OCI-LY1 (cell line): ENCODE results near the gene PFKFB2.

Experiments
- CTCF ChIP-seq: fragments of 200-600 bp; sonication (generic), shearing (Covaris generic); IDR thresholded peaks from 2 replicates; pipeline ENCODE4 v1.5.1; 2017; ENCODE audit warnings: mild to moderate bottlenecking, antibody characterized with exemption, low read length, moderate library complexity, mixed read lengths
- EZH2 ChIP-seq: fragments of 200-600 bp; sonication (generic), shearing (Covaris generic); IDR thresholded peaks from 2 replicates; pipeline ENCODE4 v1.8.0; 2017; ENCODE audit warnings: borderline replicate concordance, mixed run types, mild to moderate bottlenecking, antibody characterized with exemption, low read length, moderate library complexity, mixed read lengths

GRCh38 chr1:207077012-207077411, 23.9 kb downstream of the PFKFB2 start:
- TF ChIP-seq EZH2 = no peak
- no peak for TF ChIP-seq CTCF
